Astrocyte of the spinal cord (primary cell): ENCODE results near the gene MTARC2.

ENCODE experiments used
- DNase-seq: peaks from one replicate; pipeline ENCODE4 v3.0.0; 2011; ENCODE audit warnings: low read depth, low spot score
- H3K4me3 ChIP-seq: 2 replicates; pipeline ENCODE4 v1.5.1; 2011; ENCODE audit warnings: low read depth, mild to moderate bottlenecking, low read length, moderate library complexity
- CTCF ChIP-seq: IDR thresholded peaks from 2 replicates; pipeline ENCODE4 v1.5.1; 2012; ENCODE audit warnings: low read depth, mild to moderate bottlenecking, low read length, inconsistent platforms
- in situ Hi-C: cut with HindIII; loops from 2 replicates; pipeline ENCODE4 v1.10.0; 2017; ENCODE audit warnings: low sequenced_read_pairs

The MTARC2 gene

GRCh38 chr1:220786057-220786336 lies 37.9 kb downstream of the MTARC2 start:
- DNase-seq, result no peak
- no peak for TF ChIP-seq CTCF
- in situ Hi-C loops, result no loop called here
- H3K4me3 ChIP-seq, result no peak overlapping the region

- in situ Hi-C loops, result no loop called here
- H3K4me3 ChIP-seq, result peak within 1 kb of the TSS; percentile 38
- DNase-seq, result peak; percentile 38
- TF ChIP-seq CTCF, result no peak
Observed at GRCh38 chr1:220786337-220787068, 38.4 kb downstream of the MTARC2 start, which contains the start of gene MTARC1. Gene MTARC1, plus strand, starts transcription at chr1:220786913. Its CDS starts 32 bp downstream, at chr1:220786945.

GRCh38 chr1:220787069-220787619 lies 39.0 kb downstream of the MTARC2 start:
- H3K4me3 ChIP-seq, result peak overlapping the region; percentile 38
- DNase-seq, result no peak
- TF ChIP-seq CTCF, result no peak
- in situ Hi-C loops, result no loop called here

- in situ Hi-C loops, result no loop called here
- no peak overlapping the region for H3K4me3 ChIP-seq
- DNase-seq, result no peak
- TF ChIP-seq CTCF, result no peak
Observed at GRCh38 chr1:220788900-220789299, 40.8 kb downstream of the MTARC2 start.

GRCh38 chr1:220789532-220790147 lies 41.5 kb downstream of the MTARC2 start:
- no peak overlapping the region for H3K4me3 ChIP-seq
- in situ Hi-C loops, result no loop called here
- no peak for DNase-seq
- TF ChIP-seq CTCF, result no peak

GRCh38 chr1:220791285-220791684 lies 43.2 kb downstream of the MTARC2 start:
- no peak for TF ChIP-seq CTCF
- in situ Hi-C loops, result no loop called here
- no peak for DNase-seq
- H3K4me3 ChIP-seq, result no peak overlapping the region
